NB4 (cell line): ENCODE data around the gene B4GALT4.

ENCODE experiments used
- MYC ChIP-seq: IDR thresholded peaks from 2 replicates; pipeline ENCODE4 v1.6.1; 2011; ENCODE audit warnings: low read depth, low read length
- POLR2A ChIP-seq: IDR thresholded peaks from 2 replicates; pipeline ENCODE4 v1.6.1; 2011; ENCODE audit warnings: mild to moderate bottlenecking; ENCODE audit not compliant: insufficient read length; ENCODE audit errors: extremely low read depth
- TF ChIP-seq, protein P1 (sequence below): IDR thresholded peaks from one replicate; pipeline ENCODE4 v1.5.1; 2012; ENCODE audit warnings: low read depth, low read length

DNA sequence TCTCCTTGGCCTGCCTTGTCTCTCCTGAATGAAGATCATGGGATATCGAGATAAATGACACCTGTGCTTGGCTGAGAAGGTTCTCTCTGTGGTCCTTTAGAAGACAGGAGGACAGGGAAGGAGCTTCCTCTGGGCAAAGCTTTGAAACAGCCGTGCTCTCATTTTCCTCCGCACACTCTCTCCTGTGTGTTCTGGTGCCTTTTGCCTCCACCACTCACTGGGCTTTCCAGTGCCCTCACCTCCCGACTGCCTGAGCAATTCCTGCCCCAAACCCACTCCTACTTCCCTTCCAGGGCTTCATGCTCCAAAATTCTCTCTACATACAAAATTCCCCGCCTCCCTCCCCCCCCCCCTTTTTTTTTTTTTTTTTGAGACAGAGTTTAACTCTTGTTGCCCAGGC is 35.0 kb downstream of the B4GALT4 start:
- TF ChIP-seq, protein P1, sequence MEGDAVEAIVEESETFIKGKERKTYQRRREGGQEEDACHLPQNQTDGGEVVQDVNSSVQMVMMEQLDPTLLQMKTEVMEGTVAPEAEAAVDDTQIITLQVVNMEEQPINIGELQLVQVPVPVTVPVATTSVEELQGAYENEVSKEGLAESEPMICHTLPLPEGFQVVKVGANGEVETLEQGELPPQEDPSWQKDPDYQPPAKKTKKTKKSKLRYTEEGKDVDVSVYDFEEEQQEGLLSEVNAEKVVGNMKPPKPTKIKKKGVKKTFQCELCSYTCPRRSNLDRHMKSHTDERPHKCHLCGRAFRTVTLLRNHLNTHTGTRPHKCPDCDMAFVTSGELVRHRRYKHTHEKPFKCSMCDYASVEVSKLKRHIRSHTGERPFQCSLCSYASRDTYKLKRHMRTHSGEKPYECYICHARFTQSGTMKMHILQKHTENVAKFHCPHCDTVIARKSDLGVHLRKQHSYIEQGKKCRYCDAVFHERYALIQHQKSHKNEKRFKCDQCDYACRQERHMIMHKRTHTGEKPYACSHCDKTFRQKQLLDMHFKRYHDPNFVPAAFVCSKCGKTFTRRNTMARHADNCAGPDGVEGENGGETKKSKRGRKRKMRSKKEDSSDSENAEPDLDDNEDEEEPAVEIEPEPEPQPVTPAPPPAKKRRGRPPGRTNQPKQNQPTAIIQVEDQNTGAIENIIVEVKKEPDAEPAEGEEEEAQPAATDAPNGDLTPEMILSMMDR = no peak
- TF ChIP-seq POLR2A (no peak), MYC (no peak)
